GM19043 (cell line): ENCODE measurements around the gene FLT1.

Experiments
- ATAC-seq: cut with Tn5 transposase; IDR thresholded peaks from one replicate; pipeline ENCODE4 v1.9.1; 2021; ENCODE audit warnings: low read depth; ENCODE audit not compliant: unreplicated experiment

The FLT1 gene

DNA sequence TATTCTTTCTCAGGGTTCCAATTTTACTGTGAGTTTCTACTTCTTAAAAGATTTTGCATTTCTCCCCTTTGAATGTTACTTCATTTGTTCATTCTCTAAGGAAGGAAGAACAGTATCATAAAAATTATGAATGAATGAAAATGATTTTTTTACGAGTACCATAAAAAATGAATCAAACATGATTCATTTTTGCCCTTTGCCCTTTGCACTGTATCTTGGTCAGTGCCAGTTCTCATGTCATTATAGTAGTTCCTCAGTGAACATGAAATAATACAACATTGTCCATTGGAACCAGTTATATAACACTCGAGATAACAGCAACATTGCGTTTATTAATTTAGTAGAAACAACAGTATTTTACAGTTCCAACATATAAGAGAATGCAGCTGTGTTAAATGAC, 28.8 kb downstream of the FLT1 start:
- no peak for ATAC-seq

DNA sequence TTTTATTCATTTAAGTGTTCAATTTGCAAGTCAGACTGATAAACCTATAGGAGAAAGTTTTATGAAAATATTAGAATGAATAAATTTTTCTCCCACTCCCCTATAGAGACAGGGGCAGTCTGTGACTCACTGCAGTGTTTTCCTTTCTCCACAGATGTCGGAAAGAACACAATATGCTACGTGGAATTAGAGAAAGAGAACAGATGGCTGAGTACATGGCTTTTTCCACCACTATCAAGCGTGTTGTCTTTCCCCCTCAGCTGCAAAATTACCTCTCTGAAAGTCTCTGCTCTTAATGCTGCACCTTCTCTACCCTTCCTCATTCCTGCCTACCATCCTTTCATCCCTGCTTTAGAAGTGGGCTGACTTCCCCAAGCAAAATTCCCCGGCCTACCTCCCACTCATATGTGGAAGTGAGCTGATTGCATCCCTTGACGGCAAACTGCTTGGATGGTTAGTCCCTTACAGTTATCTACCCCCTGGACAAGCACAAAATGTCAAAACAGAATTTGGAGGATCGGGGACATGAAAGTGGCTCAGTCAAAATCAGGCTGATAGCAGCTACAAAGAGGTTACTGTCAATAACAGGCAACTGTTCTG, 30.0 kb downstream of the FLT1 start:
- ATAC-seq, result no peak

DNA sequence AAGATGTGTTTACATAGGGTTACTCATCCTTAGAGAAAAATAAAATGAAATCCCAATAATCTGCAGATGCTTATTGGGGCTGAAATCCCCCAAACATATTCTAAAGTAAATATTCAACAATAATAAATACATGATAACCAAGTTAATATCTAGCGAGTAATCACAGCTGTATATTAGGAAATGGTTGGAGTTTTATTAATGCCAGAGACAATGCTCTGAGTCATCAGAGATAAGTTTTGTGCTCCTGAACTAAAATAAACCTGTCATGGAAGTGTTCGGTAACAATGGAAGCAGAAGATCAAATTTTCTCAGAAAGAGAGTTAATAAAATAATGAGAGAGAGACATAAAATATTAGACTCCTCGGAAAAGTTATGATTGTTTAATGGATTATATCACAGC, 31.4 kb downstream of the FLT1 start:
- no peak for ATAC-seq

DNA sequence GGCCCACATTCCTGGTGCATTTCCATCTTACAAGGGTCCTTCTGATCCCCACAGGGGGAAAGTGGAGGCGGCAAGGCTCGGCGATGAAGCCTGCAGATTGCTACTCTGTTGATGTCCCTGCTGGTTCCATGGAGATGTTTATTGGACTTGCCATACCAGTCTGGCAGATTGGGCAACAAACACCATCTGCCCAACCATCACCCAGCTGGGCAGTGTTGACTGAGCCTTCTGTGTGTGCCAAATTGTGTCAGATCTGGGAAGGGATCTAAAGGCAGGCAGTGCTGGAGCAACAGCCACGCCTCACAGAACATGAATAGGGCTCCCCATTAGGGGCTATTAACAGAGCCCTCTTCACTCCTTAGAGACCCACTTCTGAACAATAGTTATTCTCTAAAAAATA, 35.0 kb downstream of the FLT1 start:
- no peak for ATAC-seq

DNA sequence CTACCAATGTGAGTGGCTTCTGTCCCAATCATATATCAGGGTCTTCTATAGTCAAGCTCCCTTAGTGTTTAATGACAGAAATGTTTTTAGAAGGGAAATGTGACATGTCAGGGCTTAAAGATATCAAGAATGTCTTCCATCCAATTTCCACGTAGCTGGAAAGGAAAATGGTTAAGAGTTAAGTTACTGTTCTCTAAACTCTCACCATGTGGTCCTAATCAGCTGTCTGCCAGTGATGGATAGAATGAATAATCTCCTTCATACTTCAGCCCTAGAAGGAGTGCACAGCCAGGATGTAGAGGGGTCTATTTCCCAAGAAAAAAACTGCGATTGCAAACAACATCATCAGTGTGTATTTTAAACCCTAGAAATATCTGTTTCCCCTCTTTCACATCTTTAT, 36.3 kb downstream of the FLT1 start:
- no peak for ATAC-seq

DNA sequence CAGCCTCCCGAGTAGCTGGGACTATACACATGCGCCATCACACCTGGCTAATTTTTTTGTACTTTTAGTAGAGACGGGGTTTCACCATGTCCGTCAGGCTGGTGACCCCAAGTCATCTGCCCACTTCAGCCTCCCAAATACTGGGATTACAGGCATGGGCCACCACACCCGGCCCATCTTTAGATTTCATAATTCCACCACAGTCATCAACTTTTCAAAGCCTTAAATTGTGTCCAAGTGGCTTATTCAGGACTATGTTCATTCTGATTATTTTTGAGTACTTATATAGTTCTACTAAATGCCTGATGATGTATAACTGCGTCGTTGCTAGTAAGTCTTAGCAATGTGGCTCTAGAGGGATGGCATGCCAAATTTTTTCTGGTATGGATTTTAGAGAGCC, 36.9 kb downstream of the FLT1 start:
- ATAC-seq, result no peak

DNA sequence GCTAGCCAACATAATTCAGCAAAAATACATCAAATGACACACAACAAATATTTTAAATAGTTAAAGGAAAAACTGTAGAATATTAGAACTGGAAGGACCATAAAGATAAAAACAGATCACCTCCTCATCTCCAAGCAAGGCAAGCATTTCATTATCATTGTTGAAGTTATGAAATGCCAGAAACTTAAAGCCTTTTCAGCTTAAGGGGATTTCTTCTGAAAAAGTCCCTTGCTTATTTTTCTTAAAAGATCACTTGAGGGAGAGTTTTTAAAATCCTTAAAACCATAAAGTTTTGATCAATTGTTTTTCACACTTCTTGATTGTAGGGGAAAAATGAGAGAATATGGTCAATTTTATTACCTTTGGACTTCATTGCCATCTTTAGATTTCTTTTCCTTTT, 37.4 kb downstream of the FLT1 start:
- no peak for ATAC-seq

DNA sequence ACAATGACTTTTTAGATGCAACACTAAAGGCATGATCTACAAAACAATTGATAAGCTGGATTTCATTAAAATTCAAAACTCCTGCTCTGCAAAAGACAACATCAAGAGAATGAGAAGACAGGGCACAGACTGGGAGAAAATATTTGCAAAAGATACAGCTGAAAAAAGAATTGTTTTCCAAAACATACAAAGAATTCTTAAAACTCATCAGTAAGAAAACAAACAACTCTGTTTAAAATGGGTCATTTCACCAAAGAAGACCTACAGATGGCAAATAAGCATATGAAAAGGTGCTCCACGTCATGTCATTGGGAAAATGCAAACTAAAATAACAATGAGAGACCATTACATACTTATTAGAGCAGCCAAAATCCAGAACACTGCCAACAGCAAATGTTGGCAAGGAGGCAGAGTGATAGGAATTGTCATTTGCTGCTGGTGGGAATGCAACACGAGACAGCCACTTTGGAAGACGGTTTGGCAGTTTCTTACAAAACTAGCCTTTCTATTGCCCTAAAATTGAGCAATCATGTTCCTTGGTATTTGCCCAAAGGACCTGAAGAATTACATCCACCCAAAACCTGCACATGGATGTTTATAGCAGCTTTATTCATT, 39.2 kb downstream of the FLT1 start:
- no peak for ATAC-seq

DNA sequence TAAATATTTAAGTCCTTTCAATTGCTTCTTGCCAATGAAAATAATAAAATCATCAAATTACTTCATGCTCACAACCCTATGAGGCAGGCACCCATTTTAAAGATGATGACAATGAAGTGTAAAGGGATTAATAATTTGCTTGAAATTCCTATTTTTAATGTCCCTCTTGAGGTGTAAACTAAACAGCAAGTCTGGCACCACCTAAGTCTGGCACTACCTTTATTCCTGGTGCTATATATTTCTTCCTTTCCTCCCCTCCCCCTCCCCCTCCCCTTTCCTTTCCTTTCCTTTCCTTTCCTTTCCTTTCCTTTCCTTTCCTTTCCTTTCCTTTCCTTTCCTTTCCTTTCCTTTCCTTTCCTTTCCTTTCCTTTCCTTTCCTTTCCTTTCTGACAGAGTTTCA, 42.2 kb downstream of the FLT1 start:
- no peak for ATAC-seq

DNA sequence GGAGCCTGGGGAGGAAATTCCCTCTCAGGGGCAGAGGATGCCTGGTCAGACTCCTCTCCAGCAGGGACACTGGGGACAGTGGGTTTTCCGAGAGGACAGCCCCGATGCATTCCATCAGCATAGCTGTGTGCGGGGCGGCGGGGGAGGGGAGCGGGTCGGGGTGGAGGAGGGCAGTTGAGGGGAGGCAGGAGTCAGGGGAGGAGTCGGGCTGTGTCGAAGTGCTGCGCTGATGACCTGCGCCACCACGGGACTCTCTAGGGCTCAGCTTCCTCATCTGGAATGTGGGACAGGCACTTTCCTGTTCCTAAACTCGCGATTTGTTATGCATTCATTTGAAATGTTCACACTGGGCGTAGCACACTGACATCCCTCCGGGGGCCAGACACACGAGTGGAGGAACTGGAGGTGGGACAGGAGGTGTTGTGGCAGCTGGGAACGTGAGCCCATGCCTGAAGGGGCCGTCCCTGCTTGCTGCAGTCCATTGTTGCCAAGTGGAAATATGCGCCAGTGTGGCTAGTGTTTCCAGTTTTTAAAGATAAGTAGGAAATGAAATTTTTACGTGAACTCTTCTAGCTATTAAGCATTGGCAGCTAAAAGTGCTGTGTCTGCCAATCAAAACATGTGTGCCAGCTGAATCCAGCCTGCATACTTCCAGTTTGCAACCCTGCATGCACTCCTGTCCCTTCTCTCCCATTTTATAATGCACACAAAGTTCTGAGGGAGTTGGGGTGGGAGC, 43.3 kb downstream of the FLT1 start:
- no peak for ATAC-seq

DNA sequence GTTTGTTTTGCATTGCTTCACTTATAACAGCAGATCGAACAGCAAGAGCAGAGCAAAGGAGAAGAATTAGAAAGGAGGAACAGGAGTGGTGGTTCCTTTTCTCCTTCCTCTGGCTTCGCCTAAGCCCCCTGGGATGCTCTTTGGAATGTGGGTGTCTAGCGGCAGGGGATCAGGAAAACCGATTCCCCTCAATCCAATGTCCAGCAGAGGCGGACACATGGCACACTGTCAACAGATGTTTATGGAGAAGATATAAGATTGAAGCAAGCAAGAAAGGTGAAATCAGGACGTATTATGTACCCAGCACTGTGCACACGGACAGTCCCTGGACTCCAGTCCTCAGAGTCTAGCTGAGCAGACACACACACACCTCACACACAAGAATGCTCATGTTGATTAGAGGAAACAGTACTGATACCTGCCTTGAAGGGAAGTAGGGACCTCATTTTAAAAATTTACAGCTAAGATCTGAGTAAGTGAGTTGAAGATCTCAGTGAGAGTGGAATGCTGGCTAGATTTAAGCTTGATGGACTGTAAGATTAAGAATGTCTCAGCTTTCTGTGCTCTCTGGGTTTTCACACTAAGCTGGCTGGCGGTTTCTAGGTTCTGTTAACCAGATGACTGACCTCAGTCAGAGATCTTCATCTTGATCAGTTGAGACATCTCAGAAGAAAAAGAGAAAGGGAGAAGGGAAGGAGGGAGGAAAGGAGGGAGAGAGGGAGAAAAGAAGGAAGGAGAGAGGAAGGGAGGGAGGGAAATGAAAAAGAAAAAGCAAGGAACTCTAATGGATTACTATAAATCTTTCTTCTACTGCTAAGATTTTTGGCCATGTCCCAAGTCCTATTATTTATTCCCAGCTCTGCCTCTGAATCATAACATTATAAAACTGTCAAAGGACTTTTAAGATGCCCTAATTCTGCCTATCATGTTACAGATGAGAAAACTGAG, 44.8 kb downstream of the FLT1 start:
- no peak for ATAC-seq

DNA sequence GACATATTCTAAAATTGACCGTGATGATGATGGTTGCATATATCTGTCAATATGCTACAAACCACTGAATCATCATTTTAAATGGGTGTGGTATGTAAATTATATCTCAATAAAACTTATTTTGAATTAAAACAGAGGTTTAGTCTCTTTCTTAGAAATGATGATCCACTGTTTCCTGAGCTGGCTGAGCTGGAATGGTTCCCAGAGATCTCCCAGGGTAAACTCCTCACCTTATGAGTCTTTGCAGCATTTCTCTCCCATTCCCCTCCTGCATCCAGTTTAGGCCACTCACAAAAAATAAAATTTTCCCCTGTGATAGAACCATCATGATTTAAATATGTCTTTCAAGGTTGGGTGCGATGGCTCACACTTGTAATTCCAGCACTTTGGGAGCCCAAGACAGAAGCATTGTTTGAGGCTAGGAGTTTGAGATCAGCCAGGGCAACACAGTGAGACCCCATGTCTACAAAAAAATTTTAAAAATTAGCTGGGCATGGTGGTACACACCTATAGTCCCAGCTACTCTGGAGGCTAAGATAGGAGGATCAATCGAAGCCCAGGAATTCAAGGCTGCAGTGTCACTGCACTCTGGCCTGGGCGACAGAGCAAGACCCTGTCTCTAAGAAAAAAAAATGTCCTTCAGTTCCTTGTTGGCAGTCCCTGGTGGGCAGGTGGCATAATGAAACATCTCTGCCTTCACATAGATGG, 46.1 kb downstream of the FLT1 start:
- no peak for ATAC-seq

DNA sequence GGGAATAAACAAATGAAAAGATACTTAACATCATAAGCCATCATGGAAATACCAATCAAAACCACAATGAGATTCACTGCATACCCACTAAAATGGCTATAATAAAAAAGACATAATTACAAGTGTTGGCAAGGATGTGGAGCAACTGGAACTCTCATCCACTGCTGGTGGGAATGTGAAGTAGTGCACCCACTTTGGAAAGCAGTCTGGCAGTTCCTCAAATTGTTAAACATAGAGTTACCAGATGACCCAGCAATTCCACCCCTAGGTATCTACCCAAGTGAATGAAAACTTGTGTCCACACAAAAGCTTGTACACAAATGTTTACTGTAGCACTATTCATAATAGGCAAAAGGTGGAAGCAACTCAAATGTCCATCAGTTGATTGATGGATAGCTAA, 46.9 kb downstream of the FLT1 start:
- no peak for ATAC-seq

DNA sequence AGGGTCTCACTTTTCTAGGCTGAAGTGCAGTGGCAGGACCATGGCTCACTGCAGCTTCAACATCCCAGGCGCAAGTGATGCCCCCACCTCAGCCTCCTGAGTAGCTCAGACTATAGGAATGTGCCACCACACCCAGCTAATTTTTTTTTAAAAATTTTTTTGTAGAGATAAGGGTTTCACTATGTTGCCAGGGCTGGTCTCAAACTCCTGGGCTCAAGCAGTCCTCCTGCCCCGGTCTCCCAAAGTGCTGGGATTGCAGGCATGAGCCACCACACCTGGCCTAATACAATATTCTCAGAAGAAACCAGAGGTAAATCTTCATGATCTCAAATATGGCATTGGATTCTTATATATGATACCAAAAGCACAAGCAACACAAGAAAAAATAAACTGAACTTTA, 47.7 kb downstream of the FLT1 start:
- ATAC-seq, result no peak

DNA sequence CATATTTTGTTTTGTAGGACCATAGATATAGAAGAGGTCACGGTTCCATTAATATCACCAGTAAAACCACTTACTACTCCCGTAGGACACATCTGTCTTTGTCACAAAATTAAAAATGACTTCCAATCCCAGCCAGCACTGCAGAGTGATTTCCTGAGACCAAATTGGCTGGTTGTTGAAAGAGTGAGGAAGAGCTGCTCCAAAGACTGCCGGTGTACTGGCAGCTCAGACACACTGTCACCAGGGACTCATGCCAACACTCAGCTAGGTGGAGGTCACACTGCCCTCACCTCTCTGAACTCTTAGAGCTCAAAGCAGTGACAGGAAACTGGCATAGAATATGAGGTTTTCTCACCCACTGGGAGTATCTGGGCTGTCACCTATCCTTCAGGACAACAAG, 52.1 kb downstream of the FLT1 start:
- ATAC-seq, result no peak

DNA sequence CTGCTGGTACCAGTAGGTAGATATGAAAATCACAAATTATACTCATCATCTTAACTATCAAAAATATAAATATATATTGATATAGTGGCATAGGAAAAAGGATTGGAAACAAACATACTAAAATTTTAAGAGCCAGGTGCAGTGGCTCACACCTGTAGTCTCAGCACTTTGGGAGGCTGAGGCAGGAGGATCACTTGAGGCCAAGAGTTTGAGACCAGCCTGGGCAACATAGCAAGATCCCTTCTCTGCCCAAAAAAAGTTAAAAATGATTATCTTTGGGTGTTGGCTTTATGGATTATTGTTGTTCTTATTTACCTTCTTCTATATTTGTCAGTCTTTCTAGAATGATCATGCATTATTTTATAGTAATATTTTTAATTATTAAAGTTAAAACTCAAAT, 53.4 kb downstream of the FLT1 start:
- no peak for ATAC-seq

DNA sequence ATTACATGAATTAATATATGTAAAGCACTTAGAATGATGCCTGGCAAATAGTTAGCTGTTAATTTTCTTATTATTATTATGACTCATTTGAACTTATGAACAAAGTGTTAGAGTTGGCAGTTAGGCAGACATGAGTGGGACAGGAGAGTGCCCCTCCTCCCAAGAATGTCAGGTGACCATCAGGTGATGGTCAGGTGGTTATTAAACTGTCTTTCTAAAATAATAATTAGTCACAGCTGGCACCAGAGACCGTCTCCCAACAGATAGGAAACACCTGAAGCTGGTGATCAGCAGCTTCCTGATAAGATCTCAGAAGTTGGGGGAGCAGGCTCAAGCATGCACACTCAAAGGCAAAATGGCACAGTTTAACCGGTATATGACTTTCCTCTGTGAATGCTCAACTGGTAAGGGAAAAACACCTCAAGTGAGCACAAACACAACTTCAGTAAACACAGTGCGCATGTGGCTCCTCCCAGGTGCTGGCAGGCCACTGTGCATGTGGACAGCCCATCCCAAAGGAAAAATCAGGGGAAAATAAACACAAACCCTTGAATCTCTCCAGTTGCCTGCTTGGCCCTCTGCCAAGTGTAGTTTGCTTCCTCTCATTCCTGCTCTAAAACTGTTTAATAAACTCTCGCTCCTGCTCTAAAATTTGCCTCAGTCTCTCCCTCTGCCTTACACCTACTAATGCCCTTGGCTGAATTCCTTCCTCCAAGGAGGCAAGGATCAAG, 54.0 kb downstream of the FLT1 start:
- ATAC-seq, result no peak

DNA sequence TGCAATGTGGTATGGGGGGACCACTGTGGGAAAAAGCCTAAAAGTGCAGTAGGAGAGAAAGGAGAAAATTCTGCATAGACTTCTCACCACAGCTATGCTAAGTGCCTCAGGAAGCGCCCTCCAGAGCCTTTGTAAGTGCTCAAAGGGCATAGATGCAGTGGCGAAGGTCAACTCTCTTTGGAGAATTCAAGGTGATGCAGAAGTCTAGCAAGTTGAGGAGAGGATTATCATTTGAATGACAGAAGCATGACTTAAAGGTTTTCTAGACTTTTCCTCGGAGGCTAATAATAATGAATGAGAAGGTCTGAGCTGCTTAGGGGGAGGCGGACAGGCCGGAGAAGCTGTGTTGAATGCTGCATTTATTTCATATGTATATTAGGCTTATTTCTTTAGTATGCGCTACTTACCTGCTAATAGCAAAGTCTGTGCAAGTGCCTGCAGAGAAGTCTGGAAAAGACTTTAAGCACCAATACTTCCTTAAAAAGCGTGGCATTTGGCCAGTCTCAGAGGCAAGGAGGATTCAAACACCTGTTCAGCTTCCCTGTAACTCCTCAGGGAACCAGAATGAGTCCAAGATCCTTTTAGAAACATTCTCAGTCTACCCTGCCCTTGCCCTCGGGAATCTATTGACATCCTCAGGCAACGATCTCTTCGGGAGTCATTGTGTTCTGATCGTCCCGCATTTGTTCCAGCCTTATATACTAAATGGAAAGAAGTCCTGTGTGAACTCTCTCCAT, 56.2 kb downstream of the FLT1 start:
- no peak for ATAC-seq

DNA sequence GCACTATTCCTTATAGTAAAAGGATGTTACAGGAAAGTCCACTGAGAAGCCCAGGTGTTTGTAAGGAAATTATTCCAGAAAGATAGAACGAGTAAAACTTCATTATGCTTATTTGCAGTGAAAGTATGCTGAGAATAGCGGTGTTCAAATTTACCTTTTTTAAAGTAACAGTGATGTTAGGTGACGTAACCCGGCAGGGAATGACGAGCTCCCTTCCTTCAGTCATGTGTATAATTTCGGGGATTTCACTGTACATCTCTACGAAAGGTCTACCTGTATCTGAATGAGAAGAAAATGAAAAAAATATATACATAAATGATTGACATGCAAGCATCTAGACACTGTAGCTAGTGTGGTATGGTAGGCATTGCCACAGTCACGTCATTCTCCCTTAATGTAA, 56.9 kb downstream of the FLT1 start:
- ATAC-seq, result no peak
